AG04450 (cell line): ENCODE data around the gene SIGLEC12. TPM values are rescaled to one million over a fixed set of nuclear protein-coding genes. Genes with fewer than 3 reads are reported as not detected.

ENCODE experiments used
- CTCF ChIA-PET: fragments of 300-600, 350-600 bp; formaldehyde crosslinking; extraction: SDS; loops from one replicate; lab custom pipeline; 2022; ENCODE audit warnings: antibody characterized with exemption, inconsistent platforms; lab: Charles Lee
- POLR2A ChIA-PET: fragments of 350-600 bp; formaldehyde crosslinking; extraction: SDS; loops from one replicate; lab custom pipeline; 2021; ENCODE audit warnings: antibody characterized with exemption, inconsistent platforms; lab: Yijun Ruan, JAX
- DNase-seq: peaks from one replicate; pipeline ENCODE4 v3.0.0-alpha.2; 2011; ENCODE audit warnings: low read depth, low spot score
- H3K27ac ChIP-seq: one replicate; pipeline ENCODE4 v1.5.1; 2012; ENCODE audit warnings: low read depth, low read length, control low read depth
- H3K27me3 ChIP-seq: one replicate; pipeline ENCODE4 v1.6.0; 2012; ENCODE audit warnings: low read length; ENCODE audit not compliant: control insufficient read depth, insufficient read depth
- H3K4me3 ChIP-seq: 2 replicates; pipeline ENCODE4 v1.5.1; 2011; ENCODE audit warnings: mild to moderate bottlenecking, low read depth, low read length, control low read depth
- H3K9me3 ChIP-seq: 2 replicates; pipeline ENCODE4 v1.5.1; 2012; ENCODE audit warnings: low read length; ENCODE audit not compliant: control insufficient read depth, insufficient read depth
- CTCF ChIP-seq: IDR thresholded peaks from 2 replicates; pipeline ENCODE4 v1.5.1; 2011; ENCODE audit warnings: low read depth, low read length, control low read depth, inconsistent platforms
- polyA plus RNA-seq: library from polyadenylated mRNA; depleted of rRNA; stranded (reverse); fragments of >200 nt; gene quantifications from 2 replicates; pipeline ENCODE4 v1.2.3, GENCODE V29; 2011

SIGLEC12 gene
- polyA plus RNA-seq, 1 experiment = not detected

- CTCF ChIA-PET = no interaction called here
These were observed 41.2 kb downstream of the SIGLEC12 start for GRCh38 chr19:51460164-51460992.

GRCh38 chr19:51458899-51459505, 42.6 kb downstream of the SIGLEC12 start:
- no peak for TF ChIP-seq CTCF
- peaks cover 34% of the 10 kb centered on the region for H3K9me3 ChIP-seq
- H3K27ac ChIP-seq = no peak overlapping the region
- DNase-seq = no peak
- POLR2A ChIA-PET = no interaction called here
- H3K27me3 ChIP-seq = no peaks in the 10 kb centered on the region
- CTCF ChIA-PET = no interaction called here
- no peak overlapping the region for H3K4me3 ChIP-seq

More at GRCh38 chr19:51460164-51460992, 41.2 kb downstream of the SIGLEC12 start:
- Histone ChIP-seq H3K4me3 (no peak overlapping the region), H3K27ac (no peak overlapping the region), H3K9me3 (peaks cover 23% of the 10 kb centered on the region), H3K27me3 (no peaks in the 10 kb centered on the region)
- POLR2A ChIA-PET = no interaction called here
- TF ChIP-seq CTCF = no peak
- DNase-seq = no peak

- Histone ChIP-seq H3K4me3 (no peak within 1 kb of the TSS), H3K27ac (no peak within 1 kb of the TSS), H3K27me3 (no peaks in the 10 kb centered on the region), H3K9me3 (peaks cover 36% of the 10 kb centered on the region)
- no peak for DNase-seq
- CTCF ChIA-PET = no interaction called here
- TF ChIP-seq CTCF = no peak
- POLR2A ChIA-PET = no interaction called here
These were observed 43.5 kb downstream of the SIGLEC12 start, which contains the start of gene SIGLEC8 for GRCh38 chr19:51458051-51458645. TSS of gene SIGLEC8 (minus strand) at chr19:51458454. CDS start at chr19:51458387, 67 bp downstream.

GRCh38 chr19:51457351-51458013, 44.1 kb downstream of the SIGLEC12 start:
- ChIA-PET CTCF (no interaction called here), POLR2A (no interaction called here)
- no peaks in the 10 kb centered on the region for H3K27me3 ChIP-seq
- H3K27ac ChIP-seq = no peak overlapping the region
- peaks cover 34% of the 10 kb centered on the region for H3K9me3 ChIP-seq
- no peak for DNase-seq
- H3K4me3 ChIP-seq = no peak overlapping the region
- TF ChIP-seq CTCF = no peak
